HG02943 (cell line): ENCODE results near the gene PALD1.
"Not testable (repeated sequence)": the region's sequence is repeated elsewhere in the genome, so short reads cannot be mapped to it uniquely, and the experiment has no call there.

ENCODE experiments used
- ATAC-seq: cut with Tn5 transposase; IDR thresholded peaks from one replicate; pipeline ENCODE4 v1.9.1; 2021; ENCODE audit warnings: mild to moderate bottlenecking, low read depth, moderate library complexity; ENCODE audit not compliant: unreplicated experiment

The PALD1 gene

GRCh38 chr10:70481105-70481504, 2.5 kb downstream of the PALD1 start:
- ATAC-seq = no peak

- ATAC-seq = no peak
Observed at GRCh38 chr10:70481831-70482530, 3.4 kb downstream of the PALD1 start.

GRCh38 chr10:70482982-70483760, 4.6 kb downstream of the PALD1 start:
- ATAC-seq = no peak

GRCh38 chr10:70483872-70484271, 5.3 kb downstream of the PALD1 start:
- not testable (repeated sequence) for ATAC-seq

GRCh38 chr10:70487824-70488223, 9.3 kb downstream of the PALD1 start:
- no peak for ATAC-seq

GRCh38 chr10:70490142-70490541, 11.6 kb downstream of the PALD1 start:
- ATAC-seq = no peak

GRCh38 chr10:70491614-70492013, 13.0 kb downstream of the PALD1 start:
- ATAC-seq = no peak

- peak; percentile 20 for ATAC-seq
Observed at GRCh38 chr10:70492786-70493659, 14.5 kb downstream of the PALD1 start.

- ATAC-seq = peak; percentile 72
Observed at GRCh38 chr10:70493660-70494234, 15.2 kb downstream of the PALD1 start.

GRCh38 chr10:70494536-70494935, 16.0 kb downstream of the PALD1 start:
- no peak for ATAC-seq

- no peak for ATAC-seq
Observed at GRCh38 chr10:70494966-70495365, 16.4 kb downstream of the PALD1 start.

- no peak for ATAC-seq
Observed at GRCh38 chr10:70495691-70496261, 17.2 kb downstream of the PALD1 start.

GRCh38 chr10:70496341-70497119, 18.0 kb downstream of the PALD1 start:
- no peak for ATAC-seq

GRCh38 chr10:70497120-70497545, 18.6 kb downstream of the PALD1 start:
- no peak for ATAC-seq

- ATAC-seq = no peak
Observed at GRCh38 chr10:70498970-70499835, 20.6 kb downstream of the PALD1 start.

GRCh38 chr10:70499836-70500167, 21.2 kb downstream of the PALD1 start:
- ATAC-seq = no peak

GRCh38 chr10:70500368-70500767, 21.8 kb downstream of the PALD1 start:
- no peak for ATAC-seq

GRCh38 chr10:70500812-70501301, 22.3 kb downstream of the PALD1 start:
- ATAC-seq = no peak

- no peak for ATAC-seq
Observed at GRCh38 chr10:70502406-70502805, 23.8 kb downstream of the PALD1 start.
